Vagina (tissue), 2 donors: ENCODE results near the gene TMEM266. TPM values are rescaled to one million over a fixed set of nuclear protein-coding genes. Genes with fewer than 3 reads are reported as not detected.

Experiments
- DNase-seq, 2 donors: peaks; one replicate each; pipeline ENCODE4 v3.0.0-alpha.2; 2017; ENCODE audit errors: extremely low spot score in 2 of 2
- H3K27ac ChIP-seq: fragments of 200-600 bp; sonication (generic); one replicate; pipeline ENCODE4 v1.5.1; 2019
- H3K27me3 ChIP-seq: fragments of 200-600 bp; sonication (generic); one replicate; pipeline ENCODE4 v1.5.1; 2019
- H3K36me3 ChIP-seq, 2 donors: fragments of 200-600 bp; sonication (generic); one replicate each; pipeline ENCODE4 v1.5.1; 2017 to 2019
- H3K4me1 ChIP-seq: fragments of 200-600 bp; sonication (generic); one replicate; pipeline ENCODE4 v1.5.1; 2019
- H3K4me3 ChIP-seq, 2 donors: fragments of 200-600 bp; sonication (generic); 1 replicate in 1 of 2; 2 replicates in 1 of 2; pipeline ENCODE4 v1.5.1; 2016 to 2019
- H3K9me3 ChIP-seq: fragments of 200-600 bp; sonication (generic); one replicate; pipeline ENCODE4 v1.5.1; 2019
- CTCF ChIP-seq, 3 experiments: fragments of 450-650 bp in 2 of 3; fragments of 200-600 bp in 1 of 3; sonication (generic) in 1 of 3; IDR thresholded peaks; one replicate each; pipeline ENCODE4 v1.5.1; 2017 to 2019; ENCODE audit warnings: antibody characterized with exemption in 3 of 3, mild to moderate bottlenecking in 2 of 3, moderate library complexity in 2 of 3
- POLR2A ChIP-seq, 2 donors: fragments of 450-650 bp; IDR thresholded peaks; one replicate each; pipeline ENCODE4 v1.6.1; 2017; ENCODE audit warnings: antibody characterized with exemption in 2 of 2, mild to moderate bottlenecking in 2 of 2, moderate library complexity in 2 of 2
- POLR2AphosphoS5 ChIP-seq, 2 donors: sonication (generic); formaldehyde crosslinking; IDR thresholded peaks; one replicate each; pipeline ENCODE4 v1.9.0; 2017; ENCODE audit warnings: antibody characterized with exemption in 2 of 2, mild to moderate bottlenecking in 2 of 2, low read depth in 1 of 2; ENCODE audit not compliant: insufficient read depth in 1 of 2
- intact Hi-C: fragments of 100-400 bp; cut with DNase I; formaldehyde crosslinking; loops from one replicate; pipeline ENCODE4 v1.15.1; 2023
- total RNA-seq: library from RNA; depleted of rRNA; stranded (reverse); fragments of >200 nt; gene quantifications from one replicate; pipeline ENCODE4 v1.2.3, GENCODE V29; 2016

TMEM266 gene
- total RNA-seq, 1 donor from 2014 or later, result not detected

GRCh38 chr15:76215634-76216033 lies 155.8 kb downstream of the TMEM266 start:
- Histone ChIP-seq H3K36me3 (peaks cover 0 to 27% of the 10 kb centered on the region in 2 donors), H3K4me3 (no peak overlapping the region), H3K27ac (no peak overlapping the region), H3K9me3 (no peaks in the 10 kb centered on the region), H3K4me1 (peaks cover 5% of the 10 kb centered on the region), H3K27me3 (no peaks in the 10 kb centered on the region)
- intact Hi-C loops, result no loop called here
- no peak for TF ChIP-seq POLR2AphosphoS5 (IDR thresholded peaks at IDR 0.05; ENCODE audit: insufficient read depth in 1 of 2, low read depth in 1 of 2)
- no peak for DNase-seq

GRCh38 chr15:76217029-76217881 lies 157.5 kb downstream of the TMEM266 start:
- peaks cover 0 to 25% of the 10 kb centered on the region in 2 donors for H3K36me3 ChIP-seq
- peaks cover 5% of the 10 kb centered on the region for H3K4me1 ChIP-seq
- H3K9me3 ChIP-seq, result no peaks in the 10 kb centered on the region
- TF ChIP-seq POLR2A (IDR thresholded peaks at IDR 0.05), result no peak
- no peak for TF ChIP-seq POLR2AphosphoS5 (IDR thresholded peaks at IDR 0.05; ENCODE audit: insufficient read depth in 1 of 2, low read depth in 1 of 2)
- TF ChIP-seq CTCF (IDR thresholded peaks at IDR 0.05), result no peak
- intact Hi-C loops, result no loop called here
- no peaks in the 10 kb centered on the region for H3K27me3 ChIP-seq
- no peak overlapping the region for H3K4me3 ChIP-seq
- no peak for DNase-seq
- no peak overlapping the region for H3K27ac ChIP-seq

- Histone ChIP-seq H3K9me3 (no peaks in the 10 kb centered on the region), H3K36me3 (peaks cover 0 to 25% of the 10 kb centered on the region in 2 donors), H3K4me3 (no peak overlapping the region), H3K27me3 (no peaks in the 10 kb centered on the region), H3K27ac (no peak overlapping the region), H3K4me1 (peaks cover 5% of the 10 kb centered on the region)
- intact Hi-C loops, result no loop called here
- DNase-seq, result no peak
- TF ChIP-seq CTCF (IDR thresholded peaks at IDR 0.05) (no peak), POLR2AphosphoS5 (IDR thresholded peaks at IDR 0.05; ENCODE audit: insufficient read depth in 1 of 2, low read depth in 1 of 2) (no peak), POLR2A (IDR thresholded peaks at IDR 0.05) (no peak)
Observed at GRCh38 chr15:76217882-76218217, 158.1 kb downstream of the TMEM266 start.

DNA sequence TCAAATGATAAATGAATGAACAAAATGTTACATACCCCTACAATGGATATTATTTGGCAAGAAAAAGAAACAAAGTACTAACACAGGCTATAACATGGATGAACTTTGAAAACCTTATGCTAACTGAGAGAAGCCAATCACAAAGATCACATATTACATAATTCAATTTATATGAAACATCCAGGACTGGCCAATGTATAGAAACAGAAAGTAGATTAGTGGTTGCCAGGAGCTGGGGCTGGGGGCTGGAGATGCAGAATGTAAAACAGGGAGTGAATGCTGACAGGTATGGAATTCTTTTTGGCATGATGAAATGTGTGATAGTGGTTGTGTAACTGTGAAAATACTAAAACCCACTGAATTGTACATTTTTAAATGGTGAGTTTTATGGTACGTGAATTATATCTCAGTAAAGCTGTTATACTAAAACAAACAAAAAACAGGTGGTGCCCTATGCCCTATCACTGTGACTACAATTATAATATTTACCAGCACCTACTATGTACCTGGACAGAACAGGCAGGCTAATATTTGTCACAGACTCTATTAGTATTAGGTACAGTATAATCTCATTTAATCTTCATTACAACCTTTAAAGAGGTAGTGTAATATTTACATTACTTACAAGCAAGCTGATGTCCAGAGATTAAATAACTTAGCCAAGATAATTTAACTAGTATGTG lies 161.4 kb downstream of the TMEM266 start:
- intact Hi-C loops, result no loop called here
- no peaks in the 10 kb centered on the region for H3K9me3 ChIP-seq
- H3K4me3 ChIP-seq, result no peak overlapping the region
- no peak overlapping the region for H3K27ac ChIP-seq
- DNase-seq, result no peak
- peaks cover 5% of the 10 kb centered on the region for H3K4me1 ChIP-seq
- peaks cover 0 to 15% of the 10 kb centered on the region in 2 donors for H3K36me3 ChIP-seq
- no peak for TF ChIP-seq CTCF (IDR thresholded peaks at IDR 0.05)
- no peaks in the 10 kb centered on the region for H3K27me3 ChIP-seq

DNA sequence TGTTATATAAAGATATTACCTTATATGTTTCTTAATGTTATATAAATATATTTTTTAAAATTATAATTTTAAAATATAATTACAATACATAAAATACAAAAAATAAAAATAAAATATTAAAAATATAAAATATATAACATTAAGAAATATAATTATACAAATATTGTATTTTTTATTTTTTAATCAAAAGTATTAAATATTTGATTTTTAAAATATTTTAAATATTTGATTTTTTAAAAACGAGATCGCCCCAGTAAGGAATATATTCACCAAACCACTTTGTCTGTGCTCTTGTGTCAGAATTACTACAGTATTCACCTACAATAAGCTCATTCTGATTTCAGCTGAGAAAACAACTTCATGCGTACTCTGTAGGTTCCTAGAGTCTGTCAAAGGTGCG lies 162.4 kb downstream of the TMEM266 start:
- no peak overlapping the region for H3K4me3 ChIP-seq
- peaks cover 0 to 15% of the 10 kb centered on the region in 2 donors for H3K36me3 ChIP-seq
- H3K27ac ChIP-seq, result no peak overlapping the region
- H3K4me1 ChIP-seq, result peaks cover 2% of the 10 kb centered on the region
- H3K9me3 ChIP-seq, result no peaks in the 10 kb centered on the region
- no peaks in the 10 kb centered on the region for H3K27me3 ChIP-seq
- TF ChIP-seq CTCF (IDR thresholded peaks at IDR 0.05) (no peak), POLR2AphosphoS5 (IDR thresholded peaks at IDR 0.05; ENCODE audit: insufficient read depth in 1 of 2, low read depth in 1 of 2) (no peak), POLR2A (IDR thresholded peaks at IDR 0.05) (no peak)
- DNase-seq, result no peak
- intact Hi-C loops, result no loop called here
